IPS-18a (cell line): ENCODE results near the gene SRGN.

Experiments
- H3K27ac ChIP-seq: one replicate; pipeline ENCODE4 v1.5.1; 2013; ENCODE audit warnings: low read length
- H3K27me3 ChIP-seq: one replicate; pipeline ENCODE4 v1.6.1; 2013; ENCODE audit warnings: mild to moderate bottlenecking, low read length; ENCODE audit not compliant: control insufficient read depth, insufficient read depth
- H3K36me3 ChIP-seq: one replicate; pipeline ENCODE4 v1.6.1; 2013; ENCODE audit warnings: low read depth, low read length; ENCODE audit not compliant: control insufficient read depth
- H3K4me1 ChIP-seq: one replicate; pipeline ENCODE4 v1.6.1; 2013; ENCODE audit warnings: low read depth, low read length; ENCODE audit not compliant: control insufficient read depth
- H3K4me3 ChIP-seq: one replicate; pipeline ENCODE4 v1.5.1; 2013; ENCODE audit warnings: low read length
- H3K9ac ChIP-seq: one replicate; pipeline ENCODE4 v1.6.1; 2013; ENCODE audit warnings: mild to moderate bottlenecking, low read length, moderate library complexity
- H3K9me3 ChIP-seq: one replicate; pipeline ENCODE4 v1.6.1; 2013; ENCODE audit warnings: low read depth, low read length; ENCODE audit not compliant: control insufficient read depth

Gene SRGN

DNA sequence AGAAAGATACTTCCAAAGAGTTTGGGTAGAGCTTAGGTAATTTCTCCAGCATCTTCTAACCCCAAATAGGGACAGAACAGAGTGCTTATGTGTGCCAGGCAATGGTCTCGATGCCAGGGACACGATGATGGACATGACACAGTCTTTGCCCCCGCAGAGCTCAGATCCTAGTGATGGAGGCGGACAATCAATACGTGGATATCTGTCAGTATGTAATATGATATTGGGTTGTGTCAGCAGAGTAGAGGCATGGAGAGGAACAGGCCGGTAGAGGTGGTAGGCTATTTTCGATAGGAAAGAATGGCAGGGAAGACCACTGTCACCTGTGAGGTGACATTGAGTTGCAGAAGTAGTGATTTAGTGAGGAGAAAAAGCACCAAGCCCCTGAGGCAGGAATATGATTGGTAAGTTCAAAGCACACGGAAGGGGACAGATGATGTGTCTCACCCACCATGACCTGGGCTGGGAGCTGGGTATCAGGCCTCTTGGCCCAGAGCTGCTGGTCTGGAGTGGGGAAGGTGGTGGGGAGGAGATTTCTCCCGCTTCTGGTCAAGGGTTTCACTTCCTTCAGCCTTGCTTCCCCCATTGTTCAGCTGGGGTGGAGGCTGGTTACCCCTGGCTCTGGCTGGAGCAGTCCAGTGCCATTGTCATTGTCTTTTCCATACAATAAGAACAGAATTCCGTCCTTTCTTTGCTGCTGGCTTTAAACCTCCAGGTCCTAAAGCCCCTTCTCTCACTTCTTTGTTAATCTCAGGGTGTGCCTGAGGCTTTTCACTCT lies 36.0 kb upstream of the SRGN start:
- Histone ChIP-seq H3K27me3 (no peaks in the 10 kb centered on the region), H3K27ac (no peak overlapping the region), H3K36me3 (no peaks in the 10 kb centered on the region), H3K9ac (no peak overlapping the region), H3K4me1 (no peaks in the 10 kb centered on the region), H3K9me3 (no peaks in the 10 kb centered on the region), H3K4me3 (no peak overlapping the region)

DNA sequence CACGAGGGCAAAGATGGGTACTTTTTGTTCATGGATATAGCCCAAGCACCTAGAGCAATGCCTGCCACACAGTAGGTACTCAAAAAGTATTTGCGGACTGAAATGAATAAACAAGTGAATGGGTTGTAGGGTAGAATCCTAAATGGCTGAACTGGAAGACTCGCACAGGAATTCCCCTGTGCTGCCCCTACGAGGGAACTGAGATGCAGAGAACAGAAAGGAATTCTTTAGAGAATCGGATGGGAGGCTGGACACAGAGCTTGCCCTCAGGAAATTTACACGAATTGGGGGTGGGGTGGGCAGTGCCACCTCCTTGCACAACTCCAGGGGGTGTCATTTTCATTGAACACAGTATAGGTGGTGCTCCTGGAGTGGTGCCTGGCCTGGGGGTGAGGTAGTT lies 35.2 kb upstream of the SRGN start:
- Histone ChIP-seq H3K4me1 (no peaks in the 10 kb centered on the region), H3K4me3 (no peak overlapping the region), H3K9me3 (no peaks in the 10 kb centered on the region), H3K36me3 (no peaks in the 10 kb centered on the region), H3K27ac (no peak overlapping the region), H3K9ac (no peak overlapping the region), H3K27me3 (no peaks in the 10 kb centered on the region)

DNA sequence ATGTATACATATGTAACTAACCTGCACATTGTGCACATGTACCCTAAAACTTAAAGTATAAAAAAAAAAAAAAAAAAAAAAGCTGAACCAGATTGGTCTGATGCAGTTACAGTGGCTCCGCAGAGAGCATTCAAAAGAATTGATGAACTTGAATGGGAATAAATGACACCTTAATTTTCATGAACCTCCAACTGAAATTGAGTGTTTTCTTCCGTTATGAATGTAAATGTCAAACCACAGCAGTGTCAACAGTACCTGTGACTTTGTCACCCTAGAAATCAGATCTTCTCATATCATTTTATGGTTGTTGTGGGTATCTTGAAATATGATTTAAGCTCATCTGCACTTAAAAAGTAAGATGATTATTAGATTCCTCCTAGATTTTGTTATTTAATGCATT lies 32.7 kb upstream of the SRGN start:
- Histone ChIP-seq H3K4me1 (no peaks in the 10 kb centered on the region), H3K9me3 (no peaks in the 10 kb centered on the region), H3K27me3 (no peaks in the 10 kb centered on the region), H3K36me3 (no peaks in the 10 kb centered on the region), H3K27ac (no peak overlapping the region), H3K9ac (no peak overlapping the region), H3K4me3 (no peak overlapping the region)

DNA sequence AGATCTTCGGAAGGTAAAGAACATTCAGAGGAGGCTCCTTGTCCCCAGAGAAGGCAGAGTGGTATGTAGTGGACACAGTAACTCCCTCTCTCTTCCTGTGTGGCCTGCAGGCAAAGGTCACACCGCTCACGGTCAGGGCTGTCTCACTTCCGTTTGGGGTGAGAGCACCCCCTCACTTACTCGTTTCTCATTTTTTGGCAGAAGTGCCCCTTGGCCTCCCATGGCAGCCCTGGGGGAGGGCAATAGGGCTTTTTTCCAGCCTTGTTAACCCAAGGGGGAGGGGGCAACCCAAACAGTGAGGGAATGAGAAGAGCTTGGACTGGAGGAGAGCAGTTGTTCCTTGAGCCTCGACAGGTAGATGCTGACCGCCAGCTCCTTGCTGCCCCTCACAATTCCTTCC lies 31.8 kb upstream of the SRGN start:
- Histone ChIP-seq H3K27me3 (no peaks in the 10 kb centered on the region), H3K4me1 (no peaks in the 10 kb centered on the region), H3K9me3 (no peaks in the 10 kb centered on the region), H3K36me3 (no peaks in the 10 kb centered on the region), H3K9ac (no peak overlapping the region), H3K27ac (no peak overlapping the region), H3K4me3 (no peak overlapping the region)

DNA sequence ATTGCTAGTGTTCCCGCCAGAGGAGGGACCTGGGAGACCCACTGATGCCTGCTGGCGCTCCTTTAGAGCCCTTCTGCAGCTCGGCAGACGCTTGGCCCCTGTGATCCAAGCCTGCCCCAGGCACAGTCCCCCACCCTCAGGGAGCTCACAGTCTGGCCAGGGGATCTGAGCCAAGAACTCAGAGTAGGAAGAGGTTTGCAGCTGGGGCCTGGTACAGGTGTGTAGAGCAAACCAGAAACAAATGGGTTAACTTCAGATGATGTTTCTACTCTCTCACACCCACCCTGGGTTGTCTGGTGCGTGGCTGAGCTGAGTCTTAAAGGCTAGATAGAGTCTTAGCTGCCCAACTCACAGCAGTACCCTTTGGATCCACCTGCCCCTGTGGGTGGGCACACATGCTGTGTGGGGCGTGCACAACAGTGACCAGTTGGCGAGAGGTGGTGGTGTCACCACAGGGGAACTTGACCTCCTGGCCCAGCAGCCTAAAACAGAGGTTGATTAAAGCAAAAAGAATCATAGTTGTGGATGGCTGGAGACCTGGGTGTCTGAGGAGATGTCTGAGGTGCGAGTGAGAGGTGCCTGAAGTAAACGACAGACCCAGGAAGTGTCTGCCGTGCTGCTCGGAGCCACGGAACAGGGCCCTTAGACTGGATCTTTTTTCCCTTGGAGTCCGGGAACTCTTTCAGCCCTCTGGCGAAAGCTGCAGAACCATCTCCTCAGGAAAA lies 31.2 kb upstream of the SRGN start:
- Histone ChIP-seq H3K4me1 (no peaks in the 10 kb centered on the region), H3K9me3 (no peaks in the 10 kb centered on the region), H3K9ac (no peak overlapping the region), H3K27me3 (no peaks in the 10 kb centered on the region), H3K4me3 (no peak overlapping the region), H3K36me3 (no peaks in the 10 kb centered on the region), H3K27ac (no peak overlapping the region)

DNA sequence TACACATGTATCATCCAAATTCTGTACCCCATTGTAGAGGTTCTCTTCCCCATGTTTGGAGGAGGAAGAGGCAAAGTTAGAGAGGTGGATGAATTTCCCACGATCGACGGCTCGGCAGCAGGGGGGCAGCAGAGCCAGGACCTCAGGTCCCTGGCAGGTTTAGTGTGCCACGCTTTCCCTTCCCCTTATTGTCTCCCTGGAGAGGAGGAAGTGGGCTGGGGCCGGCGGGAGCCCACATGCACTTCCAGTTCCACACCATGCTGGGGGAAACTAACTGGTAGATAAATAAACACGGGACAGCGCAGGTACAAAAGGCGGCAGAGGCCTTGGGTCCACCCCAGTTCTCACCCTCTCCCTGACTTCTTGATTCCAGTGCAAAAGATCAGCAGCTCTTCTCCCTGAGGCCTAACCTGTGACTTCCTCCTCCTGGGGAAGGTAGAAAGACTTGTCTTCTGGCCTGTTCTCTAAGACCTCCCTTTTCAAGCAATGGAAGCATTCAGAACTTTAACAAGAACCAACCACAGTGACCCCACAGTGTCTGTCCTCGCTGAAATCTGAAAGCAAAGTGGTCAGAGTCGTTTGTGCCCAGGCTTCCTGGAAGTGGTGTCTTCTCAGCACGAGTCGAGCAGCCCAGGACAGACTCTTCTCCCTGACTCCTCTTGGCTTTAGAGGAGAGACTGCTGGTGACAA lies 30.5 kb upstream of the SRGN start:
- Histone ChIP-seq H3K9ac (no peak overlapping the region), H3K27ac (no peak overlapping the region), H3K4me3 (no peak overlapping the region)

DNA sequence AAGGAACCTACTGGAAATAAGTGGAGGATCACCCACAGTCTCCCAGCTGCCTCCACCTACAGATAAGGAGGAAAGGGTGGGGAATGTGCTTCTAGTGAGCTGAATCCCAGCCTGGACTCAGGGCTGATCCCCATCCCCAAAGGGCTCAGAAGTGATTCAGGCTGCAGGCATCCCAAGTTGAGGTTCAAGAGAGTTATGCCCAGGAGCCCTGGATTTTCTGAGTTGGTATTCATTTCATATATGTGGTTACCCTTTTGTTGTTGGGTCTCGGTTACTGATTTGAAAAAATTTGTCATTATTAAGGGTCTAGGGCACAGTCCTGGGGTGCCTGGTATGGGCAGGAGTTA lies 30.0 kb upstream of the SRGN start:
- Histone ChIP-seq H3K36me3 (no peaks in the 10 kb centered on the region), H3K4me1 (no peaks in the 10 kb centered on the region), H3K4me3 (no peak overlapping the region), H3K9me3 (no peaks in the 10 kb centered on the region), H3K9ac (no peak overlapping the region), H3K27me3 (no peaks in the 10 kb centered on the region), H3K27ac (no peak overlapping the region)

More for the DNA sequence above, 30.5 kb upstream of the SRGN start:
- Histone ChIP-seq H3K9me3 (no peaks in the 10 kb centered on the region), H3K4me1 (no peaks in the 10 kb centered on the region), H3K27me3 (no peaks in the 10 kb centered on the region), H3K36me3 (no peaks in the 10 kb centered on the region)

DNA sequence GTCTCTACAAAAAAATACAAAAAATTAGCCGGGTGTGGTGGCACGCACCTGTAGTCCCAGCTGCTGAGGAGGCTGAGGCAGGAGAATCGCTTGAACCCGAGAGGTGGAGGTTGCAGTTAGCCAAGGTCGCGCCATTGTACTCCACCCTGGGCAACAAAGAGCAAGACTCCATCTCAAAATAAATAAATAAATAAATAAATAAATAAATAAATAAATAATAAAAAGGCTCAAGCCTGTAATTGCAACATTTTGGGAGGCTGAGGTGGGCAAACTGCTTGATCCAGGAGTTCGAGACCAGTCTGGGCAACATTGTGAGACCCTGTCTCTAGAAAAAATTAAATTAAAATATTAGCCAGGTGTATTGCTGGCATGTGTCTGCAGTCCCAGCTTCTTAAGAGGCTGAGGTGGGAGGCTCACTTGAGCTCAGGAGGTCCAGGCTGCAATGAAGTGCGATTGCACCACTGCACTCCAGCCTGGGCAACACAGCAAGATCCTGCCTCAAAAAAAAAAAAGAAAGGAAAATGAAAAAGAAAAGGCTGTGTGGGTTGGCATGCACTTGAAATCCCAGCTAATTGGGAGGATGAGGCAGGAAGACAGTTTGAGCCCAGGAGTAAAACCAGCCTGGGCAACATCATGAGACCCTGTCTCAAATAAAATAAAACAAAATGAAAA lies 27.6 kb upstream of the SRGN start:
- Histone ChIP-seq H3K9me3 (no peaks in the 10 kb centered on the region), H3K9ac (no peak overlapping the region), H3K27ac (no peak overlapping the region), H3K36me3 (no peaks in the 10 kb centered on the region), H3K27me3 (no peaks in the 10 kb centered on the region), H3K4me1 (no peaks in the 10 kb centered on the region), H3K4me3 (no peak overlapping the region)

DNA sequence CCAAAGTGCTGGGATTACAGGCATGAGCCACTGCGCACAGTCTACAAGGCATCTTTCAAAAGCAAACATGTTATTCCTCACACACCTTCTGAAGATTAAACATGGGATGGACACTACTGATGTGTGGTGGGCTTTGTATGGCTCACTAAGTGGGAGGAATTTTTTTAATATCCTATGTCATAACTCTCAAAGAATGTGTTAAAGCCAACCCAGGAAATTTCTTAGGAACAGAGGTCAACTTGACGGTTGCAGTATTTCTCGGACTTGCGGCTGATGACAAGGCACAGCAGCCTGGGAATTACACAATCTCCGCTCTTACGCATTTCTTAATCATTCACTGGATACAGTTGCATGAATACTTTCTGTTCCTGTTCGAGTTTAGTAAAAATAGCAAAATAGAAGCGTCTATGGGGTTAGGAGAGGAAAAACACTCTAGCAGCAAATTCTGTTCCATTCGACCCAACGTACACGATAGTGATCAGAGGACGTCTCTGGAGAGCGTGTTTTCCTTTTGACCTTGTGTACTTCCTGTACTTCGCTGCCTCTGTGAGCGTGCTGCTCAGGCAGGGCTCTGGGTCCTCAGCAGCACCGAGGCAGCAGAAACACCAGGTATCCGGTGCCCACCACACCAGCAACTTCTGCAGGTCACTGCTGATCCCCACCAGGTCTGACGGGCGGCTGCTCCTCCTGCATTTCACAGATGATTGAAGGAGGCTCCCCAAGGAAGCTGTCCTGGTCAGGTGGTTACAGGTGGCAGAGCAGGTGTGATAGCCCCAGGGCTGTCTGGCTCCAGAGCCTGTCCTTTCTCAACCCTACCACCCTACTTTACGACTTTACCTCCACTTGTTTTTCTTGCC lies 26.4 kb upstream of the SRGN start:
- no peaks in the 10 kb centered on the region for H3K4me1 ChIP-seq
- no peak overlapping the region for H3K4me3 ChIP-seq
- no peak overlapping the region for H3K27ac ChIP-seq
- H3K36me3 ChIP-seq = no peaks in the 10 kb centered on the region
- no peaks in the 10 kb centered on the region for H3K27me3 ChIP-seq
- no peak overlapping the region for H3K9ac ChIP-seq
- no peaks in the 10 kb centered on the region for H3K9me3 ChIP-seq

DNA sequence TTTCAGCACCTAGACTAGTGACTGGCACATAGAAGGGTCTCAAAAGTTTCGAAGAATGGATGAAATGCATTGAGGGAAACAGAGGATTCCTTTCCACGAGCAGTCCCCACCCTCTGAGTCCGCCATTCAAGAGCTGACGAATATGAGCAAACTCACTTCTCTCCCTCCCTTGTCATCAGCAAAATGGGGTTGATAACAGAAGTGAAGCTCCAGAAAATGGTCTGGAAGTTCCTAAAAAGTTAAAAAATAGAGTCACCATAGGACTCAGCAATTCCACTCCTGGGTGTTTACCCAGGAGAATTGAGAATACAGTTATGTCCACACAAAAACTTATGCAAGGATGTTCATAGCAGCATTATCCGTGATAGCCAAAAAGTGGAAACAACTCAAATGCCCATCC lies 25.0 kb upstream of the SRGN start:
- Histone ChIP-seq H3K9me3 (no peaks in the 10 kb centered on the region), H3K36me3 (no peaks in the 10 kb centered on the region), H3K27ac (no peak overlapping the region), H3K27me3 (no peaks in the 10 kb centered on the region), H3K4me3 (no peak overlapping the region), H3K9ac (no peak overlapping the region), H3K4me1 (no peaks in the 10 kb centered on the region)
